ENCODE data around the gene MAD1L1.
"Not testable (repeated sequence)": the region's sequence is repeated elsewhere in the genome, so short reads cannot be mapped to it uniquely, and the experiment has no call there.

The MAD1L1 gene

GRCh38 chr7:1865571-1866255 is 367.0 kb downstream of the MAD1L1 start:
- DNase-seq, result no peak

DNA sequence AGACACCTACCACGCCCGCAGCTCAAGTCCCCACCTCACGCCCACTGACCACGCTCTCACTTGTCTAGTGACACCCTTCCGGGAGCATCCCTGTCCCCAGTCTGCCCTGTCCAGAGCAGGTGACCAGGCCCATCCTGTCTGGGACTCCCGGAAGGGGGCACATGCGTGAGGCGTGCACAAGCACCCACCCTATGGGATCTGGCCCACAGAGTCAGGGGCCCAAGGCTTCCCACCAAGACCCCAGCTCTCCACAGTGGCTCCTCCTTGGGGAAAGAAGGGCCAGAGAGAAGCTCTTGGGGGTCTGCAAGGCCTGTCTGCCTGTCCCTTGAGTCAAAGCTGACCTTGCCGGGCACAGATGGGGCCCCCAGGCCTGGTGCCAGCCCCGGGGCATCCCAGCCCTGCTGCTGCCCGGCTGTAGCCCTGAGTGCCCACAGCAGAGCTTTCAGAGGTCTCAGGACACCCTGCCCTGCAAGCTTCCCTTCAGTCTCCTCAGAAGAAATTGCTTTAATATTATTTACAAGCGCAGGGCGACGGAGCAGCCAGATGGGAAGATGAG is 367.7 kb downstream of the MAD1L1 start:
- DNase-seq, result no peak

GRCh38 chr7:1864161-1864940 is 368.4 kb downstream of the MAD1L1 start:
- no peak for DNase-seq

DNA sequence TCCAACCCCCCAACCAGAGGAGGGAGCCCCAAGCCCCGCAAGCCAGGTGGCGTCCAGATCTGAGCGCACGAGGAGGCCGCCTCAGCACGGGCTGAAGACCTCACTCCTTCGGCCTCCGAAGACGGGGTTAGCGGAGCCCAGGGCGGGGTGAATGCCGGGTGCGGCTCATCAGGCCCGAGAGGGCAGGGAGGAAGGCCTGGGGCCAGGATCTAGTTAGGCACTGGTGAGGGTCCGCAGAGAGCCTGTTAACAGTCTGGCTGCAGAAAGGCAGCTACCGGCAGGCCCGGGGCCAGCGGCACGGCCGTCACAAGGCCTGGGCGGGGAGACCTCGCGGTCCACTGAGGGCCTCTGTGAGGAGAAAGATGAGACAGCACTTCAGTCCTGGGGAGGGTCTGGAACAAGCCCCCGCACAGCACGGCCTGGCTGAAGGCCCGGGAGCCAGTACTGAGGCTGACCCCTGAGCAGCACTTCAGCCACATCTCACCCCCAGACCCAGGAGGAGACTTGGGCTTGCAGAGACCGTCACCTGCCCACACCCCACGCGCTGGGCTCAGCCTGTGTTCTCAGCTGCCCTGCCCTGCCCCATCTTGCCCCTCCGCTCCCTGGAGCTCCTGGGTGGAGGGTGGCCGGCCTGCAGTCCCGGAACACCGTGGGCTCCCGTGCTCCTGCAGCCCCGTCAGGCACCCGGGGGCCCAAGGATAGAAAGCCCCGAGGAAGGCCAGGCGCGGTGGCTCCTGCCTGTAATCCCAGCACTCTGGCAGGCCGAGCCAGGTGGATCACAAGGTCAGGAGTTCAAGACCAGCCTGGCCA is 369.4 kb downstream of the MAD1L1 start:
- no peak for DNase-seq

GRCh38 chr7:1862560-1862959 is 370.2 kb downstream of the MAD1L1 start:
- no peak for DNase-seq

DNA sequence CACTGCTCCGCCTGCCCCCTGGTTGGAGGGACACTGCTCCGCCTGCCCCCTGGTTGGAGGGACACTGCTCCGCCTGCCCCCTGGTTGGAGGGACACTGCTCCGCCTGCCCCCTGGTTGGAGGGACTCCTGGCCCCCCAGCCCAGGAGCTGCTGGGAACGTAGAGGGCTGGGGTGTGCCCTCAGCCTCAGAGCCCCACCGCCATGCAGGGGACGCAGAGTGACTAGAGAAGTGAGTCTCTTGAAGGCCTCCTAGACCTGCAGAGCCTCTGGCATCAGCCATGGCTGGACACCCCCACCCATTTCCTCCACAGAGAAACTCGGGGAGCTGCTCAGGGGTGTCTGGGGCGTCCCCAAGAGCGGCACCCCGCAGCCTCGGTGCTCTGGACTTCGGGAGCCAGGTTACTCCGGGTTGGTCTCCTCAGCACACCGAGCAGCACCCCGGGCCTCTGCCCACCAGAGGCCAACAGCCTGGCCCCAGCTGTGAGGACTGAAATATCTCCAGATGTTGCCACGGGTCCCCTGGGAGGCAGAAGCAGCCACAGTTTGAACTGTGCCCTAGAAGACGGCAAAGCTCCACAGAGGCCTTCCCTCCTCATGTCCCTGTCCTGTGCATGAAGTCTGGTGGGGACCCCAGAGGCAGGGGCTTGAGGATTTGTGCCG is 370.8 kb downstream of the MAD1L1 start:
- no peak for DNase-seq

- not testable (repeated sequence) for DNase-seq
Measured at GRCh38 chr7:1860881-1861798, 371.6 kb downstream of the MAD1L1 start.

- no peak for DNase-seq
Measured at GRCh38 chr7:1859266-1860035, 373.3 kb downstream of the MAD1L1 start.

GRCh38 chr7:1858435-1859265 is 374.1 kb downstream of the MAD1L1 start:
- DNase-seq, result no peak

GRCh38 chr7:1857487-1858421 is 375.0 kb downstream of the MAD1L1 start:
- DNase-seq, result no peak

DNA sequence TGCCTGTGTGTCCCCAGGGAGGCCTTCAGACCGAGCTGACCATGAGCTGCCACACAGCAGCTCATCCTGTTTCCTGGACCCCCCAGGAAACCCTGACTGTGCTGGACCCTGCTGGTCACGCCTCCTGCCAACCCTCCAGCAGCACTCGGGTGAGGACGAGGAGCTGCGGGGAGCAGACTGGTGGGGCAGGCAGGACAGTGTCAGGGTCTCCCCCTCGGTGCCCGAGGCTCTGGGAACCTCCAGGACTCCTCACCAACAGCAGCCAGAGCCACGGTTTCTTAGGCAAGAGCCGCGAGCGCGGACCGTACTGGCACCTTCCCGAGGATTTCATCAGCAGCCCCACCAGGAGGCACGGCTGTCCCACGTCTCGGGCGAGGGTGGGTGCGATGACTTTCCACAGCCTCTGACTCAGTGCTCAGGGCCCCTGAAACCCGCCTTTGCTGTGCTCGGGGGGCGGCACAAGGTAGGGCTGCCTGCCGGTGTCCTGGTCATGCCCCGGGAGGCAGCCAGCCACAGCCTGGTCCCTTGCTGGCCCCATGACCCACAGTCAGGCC is 375.8 kb downstream of the MAD1L1 start:
- DNase-seq, result no peak

GRCh38 chr7:1856161-1856887 is 376.4 kb downstream of the MAD1L1 start:
- no peak for DNase-seq

- DNase-seq, result no peak
Measured at GRCh38 chr7:1855725-1856160, 377.0 kb downstream of the MAD1L1 start.

- DNase-seq, result no peak
Measured at GRCh38 chr7:1854866-1855724, 377.6 kb downstream of the MAD1L1 start.

- DNase-seq, result no peak
Measured at GRCh38 chr7:1853986-1854865, 378.5 kb downstream of the MAD1L1 start.
